GM13977 (cell line): ENCODE measurements around the gene USP24.

Source experiments
- DNase-seq: peaks from one replicate; pipeline ENCODE4 v3.0.0; 2012; ENCODE audit warnings: low spot score
- CTCF ChIP-seq: IDR thresholded peaks from 2 replicates; pipeline ENCODE4 v1.5.1; 2012; ENCODE audit warnings: mild to moderate bottlenecking, control low read depth; ENCODE audit not compliant: insufficient read depth; ENCODE audit errors: extremely low read depth, missing control alignments
- in situ Hi-C: fragments of 300-500 bp; cut with MboI; formaldehyde crosslinking; loops from one replicate; pipeline ENCODE4 v1.12.0; 2022; ENCODE audit warnings: low sequenced_read_pairs, low pct_unique_long_range_greater_than_20kb, mixed read lengths, inconsistent platforms; ENCODE audit not compliant: unreplicated experiment

Gene USP24

GRCh38 chr1:55046871-55047270 lies 168.3 kb downstream of the USP24 start:
- no peak for DNase-seq
- no peak for TF ChIP-seq CTCF
- in situ Hi-C loops, result no loop called here

- in situ Hi-C loops, result no loop called here
- DNase-seq, result no peak
- no peak for TF ChIP-seq CTCF
Observed at GRCh38 chr1:55045430-55045829, 169.7 kb downstream of the USP24 start.

- DNase-seq, result no peak
- TF ChIP-seq CTCF, result no peak
- in situ Hi-C loops, result no loop called here
Observed at GRCh38 chr1:55044617-55045397, 170.4 kb downstream of the USP24 start.

GRCh38 chr1:55043726-55044125 lies 171.4 kb downstream of the USP24 start:
- no peak for TF ChIP-seq CTCF
- in situ Hi-C loops, result no loop called here
- no peak for DNase-seq

GRCh38 chr1:55043011-55043410 lies 172.2 kb downstream of the USP24 start:
- no peak for DNase-seq
- in situ Hi-C loops, result no loop called here

GRCh38 chr1:55041613-55042012 lies 173.6 kb downstream of the USP24 start:
- in situ Hi-C loops, result no loop called here
- TF ChIP-seq CTCF, result no peak
- DNase-seq, result no peak

More at GRCh38 chr1:55043011-55043410, 172.2 kb downstream of the USP24 start:
- no peak for TF ChIP-seq CTCF

- no peak for TF ChIP-seq CTCF
- in situ Hi-C loops, result no loop called here
- DNase-seq, result no peak
Observed at GRCh38 chr1:55040933-55041494, 174.2 kb downstream of the USP24 start.
